Smooth muscle cell (in vitro differentiated cells): Measurements from ENCODE around the gene IQGAP3. TPM values are rescaled to one million over a fixed set of nuclear protein-coding genes. Genes with fewer than 3 reads are reported as not detected.

Experiments
- DNase-seq: peaks from one replicate; lab custom pipeline; 2025; ENCODE audit not compliant: unreplicated experiment; lab: John Stamatoyannopoulos, UW
- H2AFZ ChIP-seq: fragments of 200-600 bp; sonication (generic); 2 replicates; pipeline ENCODE4 v1.6.0; 2016; ENCODE audit warnings: antibody characterized with exemption, low read depth, mild to moderate bottlenecking
- H3F3A ChIP-seq: fragments of 200-600 bp; sonication (generic); 2 replicates; pipeline ENCODE4 v1.6.0; 2017; ENCODE audit warnings: antibody characterized with exemption, low read depth
- H3K27ac ChIP-seq: fragments of 200-600 bp; sonication (generic); 2 replicates; pipeline ENCODE4 v1.5.1; 2016; ENCODE audit warnings: low read depth, mild to moderate bottlenecking
- H3K27me3 ChIP-seq: fragments of 200-600 bp; sonication (generic); 2 replicates; pipeline ENCODE4 v1.6.1; 2016; ENCODE audit warnings: low read depth, mild to moderate bottlenecking
- H3K36me3 ChIP-seq: fragments of 200-600 bp; sonication (generic); 2 replicates; pipeline ENCODE4 v1.5.1; 2016; ENCODE audit warnings: low read depth
- H3K4me1 ChIP-seq: fragments of 200-600 bp; sonication (generic); 2 replicates; pipeline ENCODE4 v1.5.1; 2016; ENCODE audit warnings: low read depth
- H3K4me2 ChIP-seq: fragments of 200-600 bp; sonication (generic); 2 replicates; pipeline ENCODE4 v1.6.0; 2016; ENCODE audit warnings: mild to moderate bottlenecking
- H3K4me3 ChIP-seq: fragments of 200-600 bp; sonication (generic); 2 replicates; pipeline ENCODE4 v1.5.1; 2016; ENCODE audit warnings: mild to moderate bottlenecking
- H3K79me2 ChIP-seq: fragments of 200-600 bp; sonication (generic); 2 replicates; pipeline ENCODE4 v1.6.0; 2016; ENCODE audit warnings: low read depth, mild to moderate bottlenecking
- H3K9ac ChIP-seq: fragments of 200-600 bp; sonication (generic); 2 replicates; pipeline ENCODE4 v1.6.0; 2016; ENCODE audit warnings: low read depth
- H3K9me3 ChIP-seq: fragments of 200-600 bp; sonication (generic); replicated peaks from 2 replicates; pipeline ENCODE4 v1.5.1; 2016; ENCODE audit warnings: low read depth
- H4K20me1 ChIP-seq: fragments of 200-600 bp; sonication (generic); 2 replicates; pipeline ENCODE4 v1.6.0; 2016; ENCODE audit warnings: low read depth
- CTCF ChIP-seq: fragments of 200-600 bp; sonication (generic); IDR thresholded peaks from 2 replicates; pipeline ENCODE4 v1.5.1; 2017; ENCODE audit warnings: borderline replicate concordance, mild to moderate bottlenecking, antibody characterized with exemption; ENCODE audit not compliant: insufficient read depth, poor library complexity, severe bottlenecking
- WGBS: methylation state at CpG from one replicate; pipeline ENCODE4 v1.1.7; 2016; ENCODE audit warnings: low lambda C conversion rate; 5-methylcytosine and 5-hydroxymethylcytosine counted together
- polyA plus RNA-seq: library from polyadenylated mRNA; unstranded; fragments of >200 nt; fragmentation: Nextera tagmentation; extraction: Ambion mirVana; gene quantifications from 2 replicates; pipeline ENCODE4 v1.2.1, GENCODE V29; 2016
- total RNA-seq: library from RNA; depleted of rRNA; stranded (reverse); fragments of >200 nt; gene quantifications from 2 replicates; pipeline ENCODE4 v1.2.3, GENCODE V29; 2014

The IQGAP3 gene
- total and polyA plus RNA-seq, 2 experiments from 2014 or later = 2.6 to 2.9 TPM

GRCh38 chr1:156480016-156480370 lies 92.4 kb downstream of the IQGAP3 start:
- no peak for TF ChIP-seq CTCF
- WGBS = 70% methylated on average over 4 of the region's 4 CpGs

GRCh38 chr1:156479093-156480015 lies 93.0 kb downstream of the IQGAP3 start:
- no peak for TF ChIP-seq CTCF
- H3K4me2 ChIP-seq = no peak overlapping the region
- H3K79me2 ChIP-seq = peaks cover 11% of the 10 kb centered on the region
- H3K27ac ChIP-seq = no peak overlapping the region
- H3K27me3 ChIP-seq = no peaks in the 10 kb centered on the region
- H3K9me3 ChIP-seq = no peaks in the 10 kb centered on the region
- H2AFZ ChIP-seq = no peak overlapping the region
- H3K4me3 ChIP-seq = no peak overlapping the region
- H3F3A ChIP-seq = no peaks in the 10 kb centered on the region
- H3K9ac ChIP-seq = no peak overlapping the region
- H3K4me1 ChIP-seq = no peaks in the 10 kb centered on the region
- H3K36me3 ChIP-seq = peaks cover 11% of the 10 kb centered on the region
- 96% methylated on average over 15 of the region's 15 CpGs for WGBS
- peaks cover 99% of the 10 kb centered on the region for H4K20me1 ChIP-seq
- DNase-seq = no peak

More at GRCh38 chr1:156480016-156480370, 92.4 kb downstream of the IQGAP3 start:
- Histone ChIP-seq H3K27me3 (no peaks in the 10 kb centered on the region), H3K36me3 (peaks cover 11% of the 10 kb centered on the region), H3K9me3 (no peaks in the 10 kb centered on the region), H3K79me2 (peaks cover 13% of the 10 kb centered on the region), H3K9ac (no peak overlapping the region), H2AFZ (no peak overlapping the region), H4K20me1 (peaks cover 99% of the 10 kb centered on the region), H3K4me1 (no peaks in the 10 kb centered on the region), H3K27ac (no peak overlapping the region), H3F3A (no peaks in the 10 kb centered on the region), H3K4me2 (no peak overlapping the region), H3K4me3 (no peak overlapping the region)
- DNase-seq = no peak

GRCh38 chr1:156478250-156478627 lies 94.1 kb downstream of the IQGAP3 start:
- peaks cover 3% of the 10 kb centered on the region for H3K79me2 ChIP-seq
- no peaks in the 10 kb centered on the region for H3F3A ChIP-seq
- no peak for DNase-seq
- WGBS = 96% methylated on average over 8 of the region's 8 CpGs
- no peak for TF ChIP-seq CTCF
- no peak overlapping the region for H2AFZ ChIP-seq
- H3K9me3 ChIP-seq = no peaks in the 10 kb centered on the region
- H3K27ac ChIP-seq = no peak overlapping the region
- H4K20me1 ChIP-seq = peaks cover 99% of the 10 kb centered on the region
- H3K9ac ChIP-seq = no peak overlapping the region
- no peaks in the 10 kb centered on the region for H3K4me1 ChIP-seq
- no peaks in the 10 kb centered on the region for H3K27me3 ChIP-seq
- no peak overlapping the region for H3K4me2 ChIP-seq
- H3K4me3 ChIP-seq = no peak overlapping the region
- peaks cover 12% of the 10 kb centered on the region for H3K36me3 ChIP-seq
